GM03348 (cell line): ENCODE data around the gene DNAJB12.
"Not testable (repeated sequence)": the region's sequence is repeated elsewhere in the genome, so short reads cannot be mapped to it uniquely, and the experiment has no call there.

ENCODE experiments used
- DNase-seq: peaks from one replicate; pipeline ENCODE4 v3.0.0; 2012; ENCODE audit warnings: low spot score

DNAJB12 gene

DNA sequence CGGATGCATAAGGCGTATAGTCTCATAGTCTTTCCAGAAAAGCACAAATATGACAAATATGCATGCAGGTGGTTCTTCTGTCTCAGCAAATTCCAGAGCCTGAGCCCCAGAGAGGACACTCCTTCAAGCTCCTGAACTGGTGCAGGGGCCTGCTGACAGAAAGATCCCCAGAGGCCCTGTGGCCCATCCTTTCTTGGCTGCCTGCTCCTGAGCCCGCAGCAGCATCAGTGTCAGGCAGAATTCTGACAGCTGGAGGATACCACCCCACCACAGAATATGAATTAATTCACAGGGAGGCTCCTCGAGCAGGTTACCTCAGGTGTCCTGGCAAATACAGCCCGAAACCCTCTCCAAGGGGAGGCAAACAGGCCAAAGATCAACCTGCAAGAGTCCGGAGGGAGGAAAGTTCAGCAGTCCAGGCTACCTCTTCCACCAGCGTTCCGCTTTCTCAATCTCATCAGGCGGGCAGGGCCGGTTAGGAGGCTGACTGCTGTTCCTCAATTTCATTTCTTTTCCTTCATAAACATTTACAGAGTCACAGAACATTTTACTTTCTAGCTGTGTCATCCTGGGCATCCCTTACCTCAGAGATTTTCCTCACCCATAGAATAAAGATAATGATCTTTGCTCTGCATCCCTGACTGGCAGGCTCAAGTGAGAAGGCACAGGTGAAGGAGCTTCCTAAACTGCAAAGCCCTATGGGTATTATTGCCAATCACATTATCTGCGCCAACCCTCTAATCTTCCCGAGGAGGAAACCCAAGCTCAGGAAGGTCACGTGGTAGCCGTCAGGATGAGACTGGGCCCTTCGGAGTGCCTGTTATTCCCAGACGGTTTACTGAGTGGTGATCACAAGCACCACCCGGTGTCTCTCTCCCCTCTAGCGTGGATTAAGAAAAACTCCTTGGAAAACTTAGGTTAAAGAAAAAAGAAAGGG, 1.4 kb downstream of the DNAJB12 start:
- DNase-seq = peak; percentile 58

GRCh38 chr10:72351479-72351878, 3.2 kb downstream of the DNAJB12 start:
- no peak for DNase-seq

DNA sequence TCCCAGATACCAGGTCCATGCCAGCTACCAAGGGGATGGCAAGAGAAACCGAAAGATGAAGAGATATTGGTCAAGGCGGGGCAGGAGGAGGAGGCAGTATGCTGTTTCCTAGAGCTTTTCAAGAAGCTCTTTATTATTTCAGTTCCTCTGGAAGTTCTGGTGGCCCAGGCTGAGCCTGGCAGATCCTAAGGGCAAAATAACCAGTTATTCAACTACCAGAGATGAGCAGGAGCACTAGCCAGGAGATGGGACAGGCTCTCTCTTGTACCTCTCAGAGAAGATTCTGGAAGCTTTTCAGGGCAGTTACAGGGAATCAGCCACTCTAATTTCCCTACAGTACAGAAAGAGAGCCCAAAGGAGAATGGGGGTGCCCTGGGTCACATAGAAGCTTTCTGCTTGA, 5.3 kb downstream of the DNAJB12 start:
- DNase-seq = no peak

DNA sequence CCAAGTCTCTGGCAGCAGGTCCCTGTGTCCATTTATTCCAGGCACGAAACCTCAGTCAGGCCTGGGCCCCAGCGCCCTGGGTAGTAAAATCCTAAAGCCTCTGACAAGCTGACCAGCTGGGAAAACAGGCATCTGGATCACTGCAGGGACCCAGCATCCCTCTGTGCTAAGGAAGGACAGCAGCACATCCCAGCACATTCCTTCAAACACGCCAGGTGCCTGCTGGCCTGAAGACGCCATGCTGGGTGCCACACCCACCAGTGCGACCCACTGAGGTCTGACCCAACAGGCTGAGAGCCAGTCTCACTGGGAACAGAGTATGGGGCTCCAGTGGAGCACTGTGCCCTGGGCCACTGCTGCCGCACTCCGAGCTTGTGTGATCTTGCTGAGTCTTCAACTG, 6.4 kb downstream of the DNAJB12 start:
- no peak for DNase-seq

- DNase-seq = not testable (repeated sequence)
These were observed 8.6 kb downstream of the DNAJB12 start for GRCh38 chr10:72346117-72346516.

- no peak for DNase-seq
These were observed 9.8 kb downstream of the DNAJB12 start for GRCh38 chr10:72344932-72345331.

DNA sequence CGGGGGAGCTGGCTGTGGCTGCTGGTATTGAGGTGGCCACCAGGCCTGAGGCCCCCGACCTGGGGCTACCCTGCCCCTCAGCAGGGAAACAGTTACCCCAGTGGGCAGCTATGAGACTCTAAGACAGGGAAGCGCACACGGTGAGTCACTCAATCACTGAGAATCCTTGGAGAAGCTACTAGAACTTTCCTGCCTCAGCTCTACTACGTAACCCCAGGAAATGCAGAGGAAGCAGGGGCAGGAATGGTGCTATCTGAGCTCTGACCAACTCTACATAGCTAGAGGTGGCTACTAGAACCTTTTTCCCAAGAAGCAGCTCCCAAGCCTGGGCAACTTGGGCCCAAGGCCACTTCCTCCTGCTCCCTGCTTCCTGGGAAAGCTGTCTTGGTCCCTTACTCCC, 11.8 kb downstream of the DNAJB12 start:
- DNase-seq = no peak

DNA sequence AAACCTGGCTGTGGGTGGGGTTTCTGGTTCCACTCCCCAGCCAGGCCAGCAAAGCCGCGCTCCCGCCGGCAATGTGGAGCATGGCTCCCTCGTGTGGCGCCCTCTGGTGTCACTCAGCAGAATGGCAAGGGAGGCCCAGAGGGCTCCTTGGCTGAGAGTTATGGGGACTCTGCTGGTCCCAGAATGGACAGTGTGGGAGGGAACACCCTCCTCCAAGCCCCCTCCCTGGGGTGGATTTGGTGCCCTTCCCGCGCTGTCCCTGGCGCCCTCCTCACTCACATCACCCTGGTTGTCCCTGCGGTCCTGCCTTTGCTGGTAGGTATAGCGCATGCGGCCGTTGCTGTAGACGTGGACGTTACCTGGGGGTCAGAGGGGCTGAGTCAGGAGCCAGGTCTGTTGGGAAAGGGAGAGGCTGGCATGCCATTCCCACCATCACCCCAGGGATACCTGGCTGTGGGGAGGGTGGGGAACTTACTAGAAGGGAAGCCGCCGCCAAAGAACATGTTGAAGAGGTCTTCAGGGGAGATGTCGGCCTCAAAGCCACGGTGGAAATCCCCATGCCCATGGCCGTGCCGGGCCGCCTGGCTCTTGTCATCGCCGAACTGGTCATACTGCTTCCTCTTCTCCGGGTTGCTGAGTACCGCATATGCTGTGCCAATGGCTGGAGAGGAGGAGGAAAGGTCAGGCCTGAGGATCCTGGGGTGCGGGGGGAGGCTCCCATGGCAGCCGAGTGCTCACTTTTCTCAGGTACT, 14.0 kb downstream of the DNAJB12 start:
- DNase-seq = peak; percentile 85

DNA sequence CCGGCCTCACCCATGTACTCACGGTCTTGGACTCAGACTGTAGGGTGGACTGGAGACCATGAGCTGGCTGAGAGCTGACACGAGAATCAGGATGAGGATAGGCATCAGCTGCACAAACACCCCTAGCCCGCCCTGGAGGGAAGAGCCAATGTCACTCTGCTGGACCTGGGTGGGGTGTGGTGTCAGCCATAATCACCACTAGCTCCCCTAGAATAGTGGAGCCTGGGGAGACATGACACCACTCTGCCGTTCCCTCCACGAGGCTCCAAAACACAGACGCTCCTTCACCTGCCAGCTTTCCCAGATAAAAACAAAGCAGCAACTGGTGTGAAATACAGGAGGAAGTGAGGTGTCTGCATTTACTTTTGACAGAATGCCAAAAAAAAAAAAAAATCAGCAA, 16.5 kb downstream of the DNAJB12 start:
- no peak for DNase-seq

GRCh38 chr10:72337722-72338121, 17.0 kb downstream of the DNAJB12 start:
- no peak for DNase-seq

DNA sequence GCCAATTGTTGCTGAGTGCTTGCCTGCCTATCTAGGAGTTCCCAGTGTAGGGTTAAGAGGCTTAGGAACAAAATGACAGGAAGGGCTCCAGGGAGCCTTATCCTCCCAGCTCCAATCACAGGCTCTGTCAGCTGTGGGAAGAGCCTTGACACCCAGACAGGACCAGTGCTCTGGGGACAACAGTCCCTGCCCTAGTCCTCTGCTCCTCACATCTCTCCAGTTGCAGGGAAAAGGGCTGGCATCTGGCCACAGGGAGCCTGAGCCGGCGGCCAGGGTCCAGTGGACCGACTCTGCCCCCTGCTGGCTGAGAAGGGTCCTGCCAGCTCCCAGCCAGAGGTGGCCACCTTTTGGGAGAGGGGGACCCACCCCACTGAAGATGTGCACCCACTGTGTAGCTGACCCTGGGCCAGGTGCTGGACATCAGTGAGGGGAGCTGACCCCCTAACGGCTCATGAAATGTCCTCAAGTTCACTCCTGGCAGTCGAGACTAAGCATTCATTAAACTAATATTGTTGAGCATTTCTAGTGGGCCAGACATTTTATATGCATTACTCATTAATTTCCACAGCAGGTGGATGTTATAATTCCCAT, 17.6 kb downstream of the DNAJB12 start:
- DNase-seq = peak; percentile 81

DNA sequence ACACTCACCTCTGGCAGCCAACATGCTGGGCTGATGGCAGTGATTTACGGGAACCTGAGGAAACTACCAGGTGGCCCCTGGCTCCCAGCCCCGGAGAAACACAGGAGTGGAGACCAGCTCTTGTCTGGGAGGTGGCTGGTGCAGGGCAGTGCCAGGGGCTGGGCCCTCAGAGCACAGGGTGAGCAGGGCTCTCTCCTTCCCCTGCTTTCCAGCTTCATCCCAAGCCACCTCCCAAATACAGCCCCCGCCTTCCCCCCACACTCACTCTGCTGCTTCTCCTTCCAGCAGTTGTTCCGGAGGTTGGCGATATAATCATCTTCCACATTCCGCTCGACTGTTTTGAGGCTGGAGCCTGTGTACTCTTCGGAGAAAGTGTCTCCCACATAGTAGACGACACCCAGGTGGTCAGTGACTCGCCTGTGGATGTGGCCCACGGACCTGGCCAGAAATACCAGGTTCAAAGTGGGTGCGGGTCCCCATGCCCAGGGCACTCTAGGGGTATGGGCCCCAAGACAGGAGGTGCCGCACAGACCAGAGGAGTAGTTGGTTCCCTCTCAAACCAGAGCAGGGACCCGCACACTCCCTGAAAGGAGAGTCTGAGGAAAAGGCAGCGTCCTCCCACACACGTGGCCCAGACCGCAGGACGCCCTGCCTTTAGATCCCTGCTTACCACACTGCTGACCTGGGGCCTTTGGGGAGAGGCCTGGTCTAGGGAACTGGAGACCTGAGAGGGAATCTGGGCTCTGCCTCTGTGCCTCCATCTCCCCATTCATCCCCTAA, 18.3 kb downstream of the DNAJB12 start:
- no peak for DNase-seq

DNA sequence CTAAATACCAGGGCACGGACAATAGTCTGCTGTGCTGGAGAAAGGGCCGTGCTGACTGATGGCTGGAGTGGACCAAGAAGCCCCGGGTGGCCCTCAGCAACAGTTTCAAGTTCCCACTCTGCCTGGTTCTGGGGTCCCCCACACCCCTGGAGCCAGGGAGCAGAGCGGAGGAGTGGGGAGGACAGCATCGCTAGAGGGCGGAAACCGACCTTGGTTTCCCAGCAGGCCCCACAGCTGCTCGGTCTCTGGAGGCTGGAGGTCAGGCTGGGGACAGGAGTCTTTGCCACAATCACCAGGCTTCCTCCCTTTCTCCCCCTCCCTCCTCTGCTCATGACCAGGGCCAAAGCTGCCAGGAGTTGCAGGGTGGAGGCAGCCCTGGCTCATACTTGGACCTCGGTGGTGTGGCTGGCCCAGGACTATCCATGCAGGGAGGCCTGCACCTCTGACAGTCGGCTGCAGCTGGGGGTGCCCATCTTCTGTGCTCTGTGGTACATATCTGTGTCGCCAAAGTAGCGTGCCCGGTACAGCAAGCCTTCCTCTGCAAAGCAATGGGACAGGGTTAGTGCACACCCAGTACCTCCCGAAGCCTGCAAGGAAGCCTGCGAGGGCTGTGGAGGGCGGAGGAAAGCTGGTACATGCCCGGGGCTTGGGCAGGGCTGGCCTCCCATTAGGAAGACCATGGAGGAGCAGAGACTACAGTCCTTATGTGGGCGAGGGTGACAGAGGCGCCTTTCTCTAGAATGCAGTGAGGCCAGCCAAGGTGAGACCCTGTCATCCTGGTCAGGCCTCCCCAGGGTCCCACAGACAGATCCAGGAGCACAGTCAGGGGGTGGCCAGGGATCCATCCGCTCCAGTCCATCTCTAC, 19.1 kb downstream of the DNAJB12 start:
- DNase-seq = no peak

DNA sequence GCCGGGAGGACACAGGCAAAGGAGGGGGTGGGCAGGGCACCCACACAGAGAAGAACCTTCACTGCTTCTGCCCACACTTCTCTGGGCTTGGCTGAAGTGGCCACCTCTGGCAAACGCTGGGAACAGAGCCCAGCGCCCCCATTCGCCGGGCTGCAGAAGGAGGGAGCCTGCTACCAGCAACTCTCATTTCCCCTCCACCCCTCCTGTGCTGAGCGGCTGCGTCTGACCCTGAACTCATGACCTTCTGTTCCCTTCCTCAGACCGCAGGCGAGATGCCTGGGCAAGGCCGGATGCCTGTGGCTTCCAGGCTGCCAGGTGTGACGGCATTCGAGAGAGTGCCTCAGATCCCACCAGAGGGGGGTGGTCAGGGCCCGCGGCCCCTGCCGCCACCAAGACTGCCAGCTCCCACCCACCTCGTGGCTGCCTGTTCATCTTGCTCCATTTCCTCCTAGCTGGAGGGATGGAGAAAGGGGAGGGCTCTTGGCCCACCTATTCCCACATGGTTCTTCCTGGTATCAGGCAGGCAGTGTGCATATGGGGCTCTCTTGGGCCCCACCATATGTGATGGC, 19.8 kb downstream of the DNAJB12 start:
- DNase-seq = no peak

GRCh38 chr10:72334196-72334824, 20.4 kb downstream of the DNAJB12 start:
- DNase-seq = no peak

DNA sequence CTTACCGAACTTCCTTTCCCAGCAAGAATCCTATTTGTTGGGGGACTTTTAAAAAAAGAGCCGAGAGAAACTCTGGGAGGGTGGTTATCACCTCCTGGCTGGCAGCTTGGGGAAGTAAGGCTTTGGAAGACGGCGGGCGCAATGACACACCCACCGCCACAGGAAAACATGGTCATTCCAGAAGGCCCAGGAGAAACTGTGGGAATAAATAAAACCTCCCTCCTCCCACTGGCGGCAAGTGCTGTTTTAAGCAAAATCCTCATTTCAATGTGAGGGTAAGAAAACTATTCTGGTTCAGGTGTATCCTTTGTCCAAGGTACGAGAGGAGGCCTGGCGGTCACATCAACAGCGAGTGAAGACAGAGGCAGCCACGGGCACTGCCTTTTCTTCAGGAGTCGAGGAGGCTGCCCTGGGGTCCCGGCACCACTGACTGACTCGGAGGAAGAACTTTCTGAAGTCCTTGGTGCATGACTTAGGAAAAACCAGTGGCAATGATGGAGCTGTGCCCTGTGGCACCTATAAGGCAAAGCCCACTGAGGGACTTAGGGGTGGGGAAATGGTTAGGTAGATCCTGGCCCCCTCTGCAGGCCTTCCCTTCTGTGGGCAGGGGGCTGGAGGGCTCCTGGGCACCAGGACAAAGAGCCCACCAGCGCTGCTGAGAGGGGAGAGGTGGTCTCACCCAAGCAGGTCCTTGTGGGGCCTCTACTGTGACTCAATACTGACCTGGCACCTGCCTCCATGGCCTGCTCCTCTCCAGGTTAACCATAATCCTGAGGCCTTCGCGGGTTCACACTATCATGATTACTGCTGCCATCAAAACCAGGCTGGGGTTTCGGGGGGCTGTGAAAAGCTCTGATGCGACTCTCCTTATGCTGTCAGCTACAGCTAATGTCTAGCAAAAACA, 21.4 kb downstream of the DNAJB12 start:
- DNase-seq = no peak

DNA sequence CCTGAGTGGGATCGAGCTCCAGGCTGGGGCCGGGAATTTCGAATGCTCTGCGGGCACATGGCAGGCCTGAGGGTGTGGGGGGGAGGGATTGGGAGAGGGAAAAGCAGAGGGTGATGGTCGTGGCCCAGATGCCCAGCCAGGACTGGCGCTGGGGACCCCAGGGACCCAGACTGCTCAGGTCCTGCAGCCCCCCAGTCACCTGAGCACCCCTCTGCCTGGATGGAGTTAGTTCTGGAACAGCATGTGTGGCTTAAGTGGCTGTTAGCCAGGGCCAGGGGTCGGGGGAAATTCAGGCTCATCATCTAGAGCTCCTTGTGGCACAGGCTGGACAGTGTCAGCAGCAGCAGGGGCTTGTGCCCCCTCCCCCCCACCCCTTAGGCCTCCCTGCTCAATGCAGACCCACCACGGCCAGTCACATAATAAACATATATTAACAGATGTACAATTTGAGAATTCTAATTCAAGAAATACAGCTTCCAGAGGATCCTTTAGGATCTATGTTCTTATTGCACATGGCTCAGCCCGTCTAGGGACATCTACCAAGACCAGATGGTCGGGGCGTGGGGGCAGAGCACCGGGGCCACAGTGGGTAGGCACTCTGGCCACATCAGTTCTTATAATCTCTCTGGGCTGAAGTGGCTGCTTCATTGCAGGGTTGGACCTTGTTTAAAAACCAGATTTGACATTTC, 22.2 kb downstream of the DNAJB12 start:
- DNase-seq = no peak

DNA sequence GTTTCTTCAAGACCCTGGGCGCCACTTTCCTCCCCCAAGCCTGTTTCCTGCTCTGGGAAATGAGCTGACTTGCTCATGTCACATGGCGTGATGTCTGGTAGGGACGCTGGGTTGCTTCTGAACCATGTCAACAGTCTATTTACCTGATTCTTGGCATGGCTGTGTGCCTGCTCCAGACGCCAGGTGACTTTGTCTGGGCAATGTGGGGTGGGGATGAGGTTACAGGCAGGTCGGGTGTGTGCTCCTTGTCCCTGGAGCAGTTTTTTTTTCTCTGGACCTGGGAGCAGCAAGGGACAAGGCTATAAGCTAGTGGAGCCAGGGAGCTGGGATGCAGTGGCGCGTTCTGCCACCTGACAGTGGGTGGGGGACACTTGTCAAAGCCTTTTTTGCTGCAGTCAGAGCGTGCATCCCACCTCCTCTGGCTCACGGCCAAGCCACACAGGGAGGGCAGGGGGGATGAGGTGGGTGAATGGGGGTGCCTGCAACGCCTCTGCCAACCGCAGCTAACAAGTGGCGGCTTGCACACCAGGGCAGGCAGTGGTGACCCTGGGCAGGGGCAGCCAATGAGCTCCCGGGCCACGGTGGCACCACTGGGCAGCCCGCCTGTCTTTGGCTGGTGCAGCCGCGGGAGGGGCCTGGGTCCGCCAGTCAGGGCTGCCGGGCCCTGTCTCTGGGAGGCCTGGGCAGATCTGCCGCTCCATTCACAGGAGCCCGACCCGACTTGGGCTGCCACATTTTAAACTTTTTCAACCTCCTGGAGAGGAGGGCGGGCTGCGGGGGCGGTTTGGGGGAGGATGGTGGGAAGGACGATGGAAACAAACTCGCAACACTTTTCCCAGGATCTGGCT, 22.9 kb downstream of the DNAJB12 start:
- DNase-seq = peak; percentile 69
